Activated CD8-positive, alpha-beta T cell treated with anti-CD3 and anti-CD28 coated beads, Interleukin-2, amount 10 ng/mL, durations not matched to agents 7 days and 5 days (primary cell): ENCODE results near the gene DECR2. TPM values are rescaled to one million over a fixed set of nuclear protein-coding genes. Genes with fewer than 3 reads are reported as not detected.

Experiments
- total RNA-seq, 2 experiments: library from RNA; stranded (reverse); gene quantifications; one replicate each; pipeline ENCODE4 v1.2.3, GENCODE V29; 2021

The DECR2 gene
- total RNA-seq, 2 experiments from 2014 or later = 4.7 to 6.3 TPM

Other genes starting within 250 kb of the DECR2 start
- not detected for gene HBZ, start 249.2 kb upstream of the DECR2 start, total RNA-seq
- not detected for gene HBM, start 235.9 kb upstream of the DECR2 start, total RNA-seq
- gene HBA2, start 229.0 kb upstream of the DECR2 start, total RNA-seq = not detected
- not detected for gene HBA1, start 225.2 kb upstream of the DECR2 start, total RNA-seq
- not detected for gene HBQ1, start 221.4 kb upstream of the DECR2 start, total RNA-seq
- 10 to 100 TPM; 56.1 to 58.4 TPM for gene LUC7L, start 172.4 kb upstream of the DECR2 start, total RNA-seq
- 10 to 100 TPM; 10.9 to 11.8 TPM for gene FAM234A, start 167.1 kb upstream of the DECR2 start, total RNA-seq
- not detected for gene RGS11, start 125.9 kb upstream of the DECR2 start, total RNA-seq
- not detected for gene ARHGDIG, start 121.3 kb upstream of the DECR2 start, total RNA-seq
- gene PDIA2, start 118.7 kb upstream of the DECR2 start, total RNA-seq = not detected
- gene AXIN1, start 49.2 kb upstream of the DECR2 start, total RNA-seq = 10 to 100 TPM; 25.1 to 26.1 TPM
- gene MRPL28, start 31.3 kb upstream of the DECR2 start, total RNA-seq = 10 to 100 TPM; 95.3 to 95.8 TPM
- 10 to 100 TPM; 80.6 to 85.8 TPM for gene PGAP6, start 19.9 kb upstream of the DECR2 start, total RNA-seq
- 1 to 10 TPM; 5.2 to 6.8 TPM for gene NME4, start 4.7 kb upstream of the DECR2 start, total RNA-seq
- gene RAB11FIP3, start 23.8 kb downstream of the DECR2 start, total RNA-seq = 10 to 100 TPM; 20.7 to 23.4 TPM
- 10 to 100 TPM; 85.3 to 93.0 TPM for gene CAPN15, start 125.8 kb downstream of the DECR2 start, total RNA-seq
- gene PRR35, start 158.5 kb downstream of the DECR2 start, total RNA-seq = not detected
- 1 to 10 TPM; 1.6 TPM for gene NHLRC4, start 165.1 kb downstream of the DECR2 start, total RNA-seq
- 10 to 100 TPM; 41.2 to 43.0 TPM for gene PIGQ, start 168.1 kb downstream of the DECR2 start, total RNA-seq
- gene RAB40C, start 188.2 kb downstream of the DECR2 start, total RNA-seq = 10 to 100 TPM; 13.1 to 15.0 TPM
- gene WFIKKN1, start 229.1 kb downstream of the DECR2 start, total RNA-seq = under 1 TPM; 0.47 to 0.68 TPM
- 10 to 100 TPM; 89.0 to 94.0 TPM for gene METTL26, start 234.4 kb downstream of the DECR2 start, total RNA-seq
- 10 to 100 TPM; 40.6 to 40.9 TPM for gene MCRIP2, start 239.9 kb downstream of the DECR2 start, total RNA-seq
- 100 to 1,000 TPM in 1 of 2 experiments, 10 to 100 TPM in 1; 96.8 to 106 TPM for gene WDR90, start 247.5 kb downstream of the DECR2 start, total RNA-seq